Fibroblast of lung (primary cell): Measurements from ENCODE around the gene SUPT3H. TPM values are rescaled to one million over a fixed set of nuclear protein-coding genes. Genes with fewer than 3 reads are reported as not detected.

Experiments used
- DNase-seq, 2 donors: peaks; one replicate each; pipeline versions ENCODE4 v3.0.0 to v3.0.0-alpha.2; 2010; ENCODE audit warnings: low read depth in 2 of 2
- H2AFZ ChIP-seq: 2 replicates; pipeline ENCODE4 v1.5.1; 2012; ENCODE audit warnings: low read length, control low read depth, inconsistent platforms
- H3K27ac ChIP-seq: 2 replicates; pipeline ENCODE4 v1.5.1; 2011; ENCODE audit warnings: low read length, control low read depth; ENCODE audit not compliant: insufficient read depth
- H3K27me3 ChIP-seq: 2 replicates; pipeline ENCODE4 v1.5.1; 2011; ENCODE audit warnings: mild to moderate bottlenecking, low read length; ENCODE audit not compliant: control insufficient read depth, insufficient read depth
- H3K36me3 ChIP-seq: 2 replicates; pipeline ENCODE4 v1.5.1; 2011; ENCODE audit warnings: low read length; ENCODE audit not compliant: control insufficient read depth, insufficient read depth
- H3K4me1 ChIP-seq: 2 replicates; pipeline ENCODE4 v1.5.1; 2011; ENCODE audit warnings: low read length; ENCODE audit not compliant: control insufficient read depth, insufficient read depth; ENCODE audit errors: extremely low read depth
- H3K4me2 ChIP-seq: 2 replicates; pipeline ENCODE4 v1.5.1; 2011; ENCODE audit warnings: low read length, control low read depth; ENCODE audit not compliant: insufficient read depth; ENCODE audit errors: extremely low read depth
- H3K4me3 ChIP-seq, 4 experiments: fragments of 200-600 bp in 1 of 4; sonication (generic) in 1 of 4; replicated peaks in 1 of 4; 2 replicates each; pipeline ENCODE4 v1.5.1; 2011 to 2016; ENCODE audit warnings: low read length in 4 of 4, low read depth in 3 of 4, mild to moderate bottlenecking in 3 of 4, control low read depth in 2 of 4, inconsistent platforms in 1 of 4, mixed read lengths in 1 of 4; ENCODE audit not compliant: insufficient read depth in 1 of 4; ENCODE audit errors: control extremely low read depth in 1 of 4
- H3K79me2 ChIP-seq: 2 replicates; pipeline ENCODE4 v1.5.1; 2012; ENCODE audit warnings: mild to moderate bottlenecking, low read length, inconsistent platforms; ENCODE audit not compliant: control insufficient read depth, insufficient read depth
- H3K9ac ChIP-seq: 2 replicates; pipeline ENCODE4 v1.5.1; 2011; ENCODE audit warnings: mild to moderate bottlenecking, low read length, control low read depth; ENCODE audit not compliant: insufficient read depth
- H3K9me3 ChIP-seq: 2 replicates; pipeline ENCODE4 v1.5.1; 2012; ENCODE audit warnings: low read depth, low read length; ENCODE audit not compliant: control insufficient read depth, insufficient read depth
- H4K20me1 ChIP-seq: 2 replicates; pipeline ENCODE4 v1.5.1; 2011; ENCODE audit warnings: low read length; ENCODE audit not compliant: control insufficient read depth, insufficient read depth; ENCODE audit errors: extremely low read depth
- CTCF ChIP-seq, 2 donors: IDR thresholded peaks in 1 of 2; conservative IDR thresholded peaks in 1 of 2; 1 replicate in 1 of 2; 2 replicates in 1 of 2; pipeline ENCODE4 v1.5.1; 2011 to 2012; ENCODE audit warnings: low read length in 2 of 2, control low read depth in 1 of 2, inconsistent platforms in 1 of 2, low read depth in 1 of 2, mild to moderate bottlenecking in 1 of 2
- EZH2 ChIP-seq: IDR thresholded peaks from 2 replicates; pipeline ENCODE4 v1.5.1; 2012; ENCODE audit warnings: low read length, control low read depth, mild to moderate bottlenecking; ENCODE audit errors: missing control alignments
- polyA plus RNA-seq, 2 donors: library from polyadenylated mRNA; depleted of rRNA in 1 of 2; stranded (reverse) in 1 of 2; unstranded in 1 of 2; fragments of >200 nt; gene quantifications; 2 replicates each; pipeline ENCODE4 v1.2.1, GENCODE V29; 2011 to 2012; ENCODE audit warnings: missing spikeins in 1 of 2
- total RNA-seq: library from RNA; depleted of rRNA; stranded (reverse); fragments of >200 nt; gene quantifications from 2 replicates; pipeline ENCODE4 v1.2.1, GENCODE V29; 2014

Gene SUPT3H
- total and polyA plus RNA-seq, 2 donors (not counting 1 experiment from before 2014, with no cell fraction given): 8.3 to 8.5 TPM

DNA sequence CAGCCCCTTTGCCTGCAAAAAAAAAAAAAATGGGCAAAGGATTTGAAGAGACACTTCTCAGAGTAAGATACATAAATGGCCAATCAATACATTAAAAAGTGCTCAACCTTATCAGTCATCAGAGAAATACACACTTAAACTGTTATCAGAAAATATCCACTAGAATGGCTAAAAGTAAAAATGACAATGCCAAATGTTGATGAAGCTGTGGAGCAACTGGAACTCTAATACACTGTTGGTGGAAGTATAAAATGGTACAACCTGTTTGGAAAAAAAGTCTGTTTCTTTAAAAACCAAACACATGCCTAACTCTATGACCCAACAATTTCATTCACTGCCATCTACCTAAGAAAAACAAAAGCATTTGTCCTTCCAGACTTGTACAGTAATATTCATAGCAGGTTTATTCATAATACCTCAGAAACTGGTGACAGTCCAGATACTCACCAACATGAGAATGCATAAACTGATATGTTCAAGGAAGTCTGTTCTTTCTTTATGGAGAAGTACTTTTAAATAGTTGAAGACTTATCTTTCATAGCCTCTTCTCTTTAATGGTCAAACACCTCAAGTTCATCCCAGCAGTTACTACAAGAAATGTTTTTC is 428.0 kb downstream of the SUPT3H start:
- no peaks in the 10 kb centered on the region for H3K27me3 ChIP-seq
- no peak overlapping the region for H3K4me3 ChIP-seq
- no peak for DNase-seq
- H3K9me3 ChIP-seq: no peaks in the 10 kb centered on the region
- no peak overlapping the region for H3K27ac ChIP-seq
- H3K4me2 ChIP-seq: no peak overlapping the region
- no peaks in the 10 kb centered on the region for H3K79me2 ChIP-seq
- no peak overlapping the region for H3K9ac ChIP-seq
- no peak for TF ChIP-seq CTCF (conservative IDR thresholded peaks at IDR 0.05 in 1 of 2, IDR thresholded peaks at IDR 0.05 in 1 of 2; ENCODE audit: low read depth in 1 of 2, low read length in 2 of 2)
- H3K36me3 ChIP-seq: no peaks in the 10 kb centered on the region
- H3K4me1 ChIP-seq: no peaks in the 10 kb centered on the region
- H2AFZ ChIP-seq: no peak overlapping the region
- H4K20me1 ChIP-seq: no peaks in the 10 kb centered on the region

DNA sequence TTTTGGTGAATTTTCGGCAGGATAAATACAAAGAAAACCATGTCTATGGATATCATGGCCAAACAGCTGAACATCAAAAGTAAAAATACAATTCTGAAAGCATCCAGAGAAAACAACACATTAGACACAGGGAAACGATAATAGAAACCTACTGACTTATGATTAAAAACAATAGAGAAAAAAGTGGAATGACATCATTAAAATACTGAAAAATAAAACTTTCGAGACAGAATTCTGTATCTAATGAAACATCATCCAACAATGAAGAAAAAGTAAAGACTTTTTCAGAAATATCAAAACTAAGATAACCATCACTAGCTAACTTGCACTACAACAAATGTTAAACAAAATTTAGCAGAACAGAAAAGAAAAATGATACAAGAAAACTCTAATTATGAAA is 434.2 kb downstream of the SUPT3H start:
- Histone ChIP-seq H3K9ac (no peak overlapping the region), H3K79me2 (no peaks in the 10 kb centered on the region), H3K9me3 (no peaks in the 10 kb centered on the region), H3K36me3 (no peaks in the 10 kb centered on the region), H3K27ac (no peak overlapping the region), H2AFZ (no peak overlapping the region), H4K20me1 (no peaks in the 10 kb centered on the region), H3K4me1 (no peaks in the 10 kb centered on the region), H3K27me3 (no peaks in the 10 kb centered on the region), H3K4me3 (no peak overlapping the region), H3K4me2 (no peak overlapping the region)
- TF ChIP-seq EZH2 (no peak), CTCF (conservative IDR thresholded peaks at IDR 0.05 in 1 of 2, IDR thresholded peaks at IDR 0.05 in 1 of 2; ENCODE audit: low read depth in 1 of 2, low read length in 2 of 2) (no peak)
- DNase-seq: no peak

DNA sequence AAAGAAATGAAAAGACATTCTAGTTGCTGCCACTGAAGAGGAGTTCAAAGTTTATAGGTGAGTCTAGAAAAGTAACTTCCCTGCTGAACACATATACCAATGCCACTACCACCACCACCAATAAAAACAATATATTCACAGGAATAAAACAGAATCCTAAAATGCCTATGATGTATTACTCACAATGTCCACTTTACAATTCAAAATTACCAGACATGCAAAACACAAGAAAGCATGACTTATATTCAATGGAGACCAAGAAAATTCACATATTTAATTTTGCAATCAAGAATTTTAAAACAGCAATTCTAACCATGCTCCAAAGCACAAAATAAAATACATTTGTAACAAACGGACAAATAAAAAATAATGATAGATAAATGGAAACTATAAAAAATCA is 434.9 kb downstream of the SUPT3H start:
- no peak for DNase-seq
- Histone ChIP-seq H3K9me3 (no peaks in the 10 kb centered on the region), H3K4me2 (no peak overlapping the region), H4K20me1 (no peaks in the 10 kb centered on the region), H3K4me3 (no peak overlapping the region), H2AFZ (no peak overlapping the region), H3K27ac (no peak overlapping the region), H3K27me3 (no peaks in the 10 kb centered on the region), H3K36me3 (no peaks in the 10 kb centered on the region), H3K4me1 (no peaks in the 10 kb centered on the region), H3K9ac (no peak overlapping the region), H3K79me2 (no peaks in the 10 kb centered on the region)
- TF ChIP-seq EZH2 (no peak), CTCF (conservative IDR thresholded peaks at IDR 0.05 in 1 of 2, IDR thresholded peaks at IDR 0.05 in 1 of 2; ENCODE audit: low read depth in 1 of 2, low read length in 2 of 2) (no peak)
